Posterior cingulate gyrus (tissue), 11 donors: Measurements from ENCODE around the gene DEPDC4.

Experiments
- DNase-seq, 10 donors: peaks; one replicate each; pipeline versions ENCODE4 v3.0.0 to v3.0.0-alpha.2; 2020 to 2021; ENCODE audit warnings: mixed read lengths in 3 of 10
- intact Hi-C: fragments of 100-400 bp; cut with DNase I; formaldehyde crosslinking; loops from one replicate; pipeline ENCODE4 v1.15.1; 2023

DEPDC4 gene

DNA sequence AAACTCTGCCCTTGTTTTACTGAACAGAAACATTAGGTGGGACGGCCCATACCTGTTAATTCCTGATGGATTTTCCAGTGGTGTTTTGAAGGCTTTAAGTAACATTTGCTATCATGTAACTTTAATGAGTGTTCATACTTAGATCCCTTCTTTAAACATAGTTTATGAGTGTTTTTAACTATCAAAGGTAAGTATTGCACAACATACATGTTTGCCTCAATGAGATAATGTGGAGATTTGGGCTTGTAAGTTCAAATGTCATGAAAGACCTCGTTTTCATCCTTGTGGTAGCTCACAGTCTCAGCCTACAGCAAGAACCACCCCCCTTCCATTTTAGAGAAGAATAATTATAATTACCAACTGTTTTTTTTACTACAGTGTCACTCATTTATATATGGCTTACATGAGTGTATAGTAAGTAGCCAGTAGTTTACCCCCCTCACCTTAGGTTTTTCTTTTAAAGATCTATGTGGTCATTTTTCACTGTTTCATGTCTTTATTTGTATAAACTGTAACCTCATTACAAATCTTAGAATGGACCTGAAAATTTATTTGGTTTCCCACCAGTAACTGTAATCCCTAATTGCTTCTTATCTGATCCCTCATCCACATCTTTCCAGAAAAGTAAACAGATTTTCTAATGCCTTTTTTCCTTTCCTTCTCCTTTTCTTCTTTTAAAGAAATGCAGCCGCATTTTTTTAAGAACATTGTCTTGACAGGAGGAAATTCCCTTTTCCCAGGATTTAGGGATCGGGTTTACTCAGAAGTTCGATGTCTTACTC, 47.4 kb downstream of the DEPDC4 start:
- DNase-seq, result no peak
- intact Hi-C loops, result no loop called here

DNA sequence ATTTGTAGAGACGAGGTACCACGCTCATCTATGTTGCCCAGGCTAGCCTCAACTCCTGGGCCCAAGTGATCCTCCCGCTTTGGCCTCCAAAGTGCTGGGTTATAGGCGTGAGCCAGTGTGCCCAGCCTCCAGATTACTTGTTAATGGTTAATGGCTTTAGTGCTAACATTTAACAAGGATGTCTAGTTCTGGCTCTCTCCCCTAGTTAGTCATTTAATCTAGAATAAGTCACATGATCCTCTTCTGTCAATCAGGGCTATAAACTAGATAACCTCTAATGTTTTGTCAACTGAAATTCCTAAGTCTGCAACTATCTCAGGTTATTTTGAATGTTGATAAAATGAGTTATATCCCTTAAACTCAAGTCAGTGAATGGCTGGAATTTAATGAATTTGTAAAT, 50.5 kb downstream of the DEPDC4 start:
- no peak for DNase-seq
- intact Hi-C loops, result no loop called here

DNA sequence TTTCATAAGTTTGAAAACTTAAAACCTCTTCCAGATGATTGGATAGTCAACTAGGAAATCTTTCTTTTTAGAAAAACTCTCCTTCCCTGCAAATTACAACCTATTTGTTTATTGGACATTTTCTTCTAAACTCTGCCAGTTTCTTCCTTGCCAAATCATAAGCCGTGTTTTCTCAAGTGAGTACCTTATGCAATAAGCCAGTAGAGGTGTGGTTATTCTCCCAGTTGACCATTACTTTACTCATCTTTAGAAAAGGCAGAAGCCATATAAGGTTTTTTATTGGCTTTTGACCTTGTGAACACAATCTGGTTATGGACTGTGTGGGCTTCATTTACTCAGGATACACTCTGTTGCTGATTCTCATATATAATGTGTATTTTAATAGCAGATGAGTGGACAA, 51.7 kb downstream of the DEPDC4 start:
- intact Hi-C loops, result no loop called here
- DNase-seq, result no peak

DNA sequence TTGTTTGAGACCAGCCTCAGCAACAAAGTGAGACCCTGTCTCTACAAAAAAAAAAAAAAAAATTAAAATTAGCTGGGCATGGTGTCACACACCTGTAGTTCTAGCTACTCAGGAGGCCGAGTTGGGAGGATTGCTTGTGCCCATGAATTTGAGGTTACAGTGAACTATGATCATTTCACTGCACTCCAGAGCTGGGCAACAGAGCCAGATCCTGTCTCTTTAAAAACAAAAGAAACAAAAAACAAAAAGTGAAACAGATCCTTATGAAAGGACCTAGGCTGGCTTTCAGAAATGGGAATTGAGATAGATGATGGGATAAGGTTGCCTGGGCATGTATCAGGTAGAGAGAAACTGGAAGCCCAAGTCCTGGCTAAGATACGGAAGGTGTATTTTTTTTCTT, 52.4 kb downstream of the DEPDC4 start:
- intact Hi-C loops, result no loop called here
- no peak for DNase-seq

DNA sequence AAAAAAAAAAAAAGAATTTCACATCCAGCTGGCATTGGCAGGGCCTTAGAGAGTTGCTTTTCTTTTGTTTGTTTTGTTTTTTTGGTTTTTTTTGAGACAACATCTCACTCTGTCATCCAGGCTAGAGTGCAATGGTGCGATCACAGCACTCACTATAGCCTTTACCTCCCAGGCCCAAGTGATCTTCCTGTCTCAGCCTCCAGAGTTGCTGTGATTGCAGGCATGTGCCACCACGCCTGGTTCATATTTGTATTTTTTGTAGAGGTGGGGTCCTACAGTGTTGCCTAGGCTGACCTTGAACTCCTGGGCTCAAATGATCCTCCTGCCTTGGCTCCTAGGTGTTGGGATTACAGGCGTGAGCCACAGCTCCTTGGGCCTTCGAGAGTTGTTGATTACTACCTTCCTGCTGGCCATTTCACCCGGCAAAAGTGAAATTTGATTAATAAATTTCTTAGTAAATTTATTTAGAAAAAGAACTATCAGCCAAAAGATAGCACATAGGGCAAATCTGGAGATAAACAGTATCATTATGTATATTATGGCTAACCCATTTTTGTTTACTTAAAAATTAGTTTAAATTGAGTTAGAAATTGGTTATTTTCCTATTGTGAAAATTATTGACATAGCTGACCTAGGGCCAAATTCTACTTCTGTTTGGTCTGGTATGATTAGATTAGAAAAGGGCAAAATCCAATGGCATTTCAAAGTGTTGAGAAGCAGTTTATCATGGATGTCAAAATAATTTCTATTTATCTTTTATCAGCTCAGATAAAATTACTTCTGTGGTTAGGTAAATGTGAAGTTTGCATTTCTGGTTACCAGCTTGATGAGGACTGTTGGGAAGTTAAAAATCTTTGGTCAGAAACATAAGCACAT, 53.6 kb downstream of the DEPDC4 start:
- no peak for DNase-seq
- intact Hi-C loops, result no loop called here

DNA sequence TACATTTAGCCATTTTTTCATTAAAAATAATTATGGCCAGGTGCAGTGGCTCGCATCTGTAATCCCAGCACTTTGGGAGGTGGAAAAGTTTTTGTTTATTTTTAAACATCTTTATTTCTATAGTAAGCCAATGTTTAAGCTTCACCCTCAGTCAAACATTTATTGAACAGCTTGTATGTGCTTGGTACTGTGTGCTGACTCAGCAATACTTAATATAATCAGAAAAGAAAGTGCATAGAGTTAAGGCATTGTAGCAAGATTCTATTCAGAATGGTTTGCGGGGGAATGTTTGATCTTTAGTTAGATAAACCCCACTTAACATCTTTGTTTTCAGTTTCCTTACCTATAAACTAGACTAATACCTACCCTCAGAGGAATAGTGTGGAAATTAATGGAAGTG, 55.2 kb downstream of the DEPDC4 start:
- intact Hi-C loops, result no loop called here
- DNase-seq, result no peak

DNA sequence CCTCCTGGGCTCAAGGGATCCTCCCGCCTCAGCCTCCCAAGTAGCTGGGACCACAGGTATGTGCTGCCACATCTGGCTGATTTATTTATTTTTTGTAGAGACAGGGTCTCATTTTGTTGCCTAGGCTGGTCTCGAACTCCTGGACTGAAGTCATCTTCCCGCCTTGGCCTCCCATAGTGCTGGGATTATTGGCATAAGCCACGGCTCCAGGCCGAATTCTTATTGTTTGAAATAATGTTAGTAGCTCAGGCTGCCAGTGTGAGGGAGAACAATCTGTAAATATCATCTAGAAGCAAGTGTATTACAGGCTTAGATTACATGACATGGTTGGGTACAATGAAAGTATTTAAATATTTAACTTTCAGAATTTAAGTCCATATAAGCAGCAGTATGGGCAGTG, 58.0 kb downstream of the DEPDC4 start:
- intact Hi-C loops, result no loop called here
- no peak for DNase-seq

DNA sequence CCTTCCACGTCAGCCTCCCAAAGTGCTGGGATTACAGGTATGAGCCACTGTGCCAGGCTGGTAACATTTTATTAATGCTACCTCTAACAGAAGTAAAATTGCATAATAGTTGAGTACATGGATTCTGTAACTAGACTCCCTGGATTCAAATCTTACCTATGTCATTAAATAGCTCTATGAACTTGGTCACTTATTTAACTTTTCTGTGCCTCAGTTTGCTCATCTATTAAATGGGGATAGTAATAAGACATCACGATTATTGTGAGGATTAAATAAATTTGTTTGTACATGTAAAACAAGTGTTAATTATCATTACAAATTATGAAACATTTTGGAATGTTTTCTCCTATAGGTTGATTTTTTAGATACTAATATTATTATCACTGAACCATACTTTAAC, 59.6 kb downstream of the DEPDC4 start:
- intact Hi-C loops, result no loop called here

DNA sequence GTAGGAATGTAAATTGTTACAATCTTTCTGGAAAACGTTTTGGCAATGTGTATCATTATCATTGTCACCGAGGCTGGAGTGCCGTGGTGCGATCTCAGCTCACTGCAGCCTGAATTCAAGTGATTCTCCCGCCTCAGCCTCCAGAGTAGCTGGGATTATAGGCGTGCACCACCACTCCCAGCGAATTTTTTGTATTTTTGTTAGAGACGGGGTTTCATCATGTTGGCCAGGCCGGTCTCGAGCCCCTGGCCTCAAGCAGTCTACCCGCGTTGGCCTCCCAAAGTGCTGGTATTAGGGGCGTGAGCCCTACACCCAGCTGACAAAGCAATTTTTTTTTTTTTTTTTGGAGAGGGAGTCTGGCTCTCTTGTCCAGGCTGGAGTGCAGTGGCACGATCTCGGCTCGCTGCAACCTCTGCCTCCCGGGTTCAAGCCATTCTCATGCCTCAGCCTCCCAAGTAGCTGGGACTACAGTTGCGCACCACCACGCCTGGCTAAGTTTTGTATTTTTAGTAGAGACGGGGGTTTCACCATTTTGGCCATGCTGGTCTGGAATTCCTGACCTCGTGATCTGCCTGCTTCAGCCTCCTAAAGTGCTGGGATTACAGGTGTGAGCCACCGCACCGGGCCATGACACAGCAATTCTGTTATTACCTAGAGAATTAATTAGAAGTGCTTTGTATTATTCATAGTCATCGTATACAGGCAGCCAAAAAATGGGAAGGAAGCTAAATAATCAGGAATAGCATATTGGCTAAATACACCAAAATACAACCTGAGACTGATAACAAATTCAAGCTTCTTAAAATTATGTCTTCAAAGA, 65.1 kb downstream of the DEPDC4 start:
- intact Hi-C loops, result no loop called here
- no peak for DNase-seq

More for the DNA sequence above, 59.6 kb downstream of the DEPDC4 start:
- no peak for DNase-seq

DNA sequence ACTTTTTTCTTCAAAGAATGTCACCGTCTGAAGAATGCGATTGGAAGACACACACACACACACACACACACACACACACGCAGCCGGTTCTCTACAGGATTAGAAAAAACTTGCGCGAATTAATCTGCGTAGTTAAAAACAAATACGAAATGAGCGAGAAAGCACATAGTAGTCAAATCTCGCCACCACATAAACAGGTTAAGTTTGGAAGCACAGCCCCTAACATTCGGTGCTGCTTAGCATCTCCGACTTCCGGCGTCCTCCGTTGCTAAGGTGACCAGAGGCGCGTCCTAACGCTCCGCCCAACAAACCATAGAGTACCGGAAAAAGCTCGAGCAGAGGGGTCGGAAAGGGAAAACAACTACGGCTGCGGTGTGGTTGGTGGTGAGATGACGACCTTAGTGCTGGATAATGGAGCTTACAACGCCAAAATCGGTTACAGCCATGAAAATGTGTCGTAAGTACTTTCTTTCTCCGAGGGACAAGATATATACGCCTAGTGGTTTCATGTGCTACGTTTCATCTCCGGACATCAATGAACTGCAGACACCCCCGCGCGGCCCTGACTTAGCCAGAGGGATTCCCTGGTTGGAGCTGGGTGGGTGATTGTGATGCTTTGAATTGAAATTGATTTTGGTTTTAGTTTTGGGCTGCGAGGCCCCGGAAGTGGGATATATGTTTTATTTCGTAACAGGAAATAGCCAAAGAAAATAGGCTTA, 66.3 kb downstream of the DEPDC4 start, which contains the start of gene ACTR6:
ACTR6 (plus strand) TSS at position 353 of the 719 bp plus-strand sequence; CDS start at position 390, 37 bp downstream.
- intact Hi-C loops, result loop anchor here (1.0 kb wide), 1 partner anchor 58 kb away; the partner anchor contains the start of gene BLTP3B
- peak; percentile 86 to 99 (median 94) for DNase-seq

DNA sequence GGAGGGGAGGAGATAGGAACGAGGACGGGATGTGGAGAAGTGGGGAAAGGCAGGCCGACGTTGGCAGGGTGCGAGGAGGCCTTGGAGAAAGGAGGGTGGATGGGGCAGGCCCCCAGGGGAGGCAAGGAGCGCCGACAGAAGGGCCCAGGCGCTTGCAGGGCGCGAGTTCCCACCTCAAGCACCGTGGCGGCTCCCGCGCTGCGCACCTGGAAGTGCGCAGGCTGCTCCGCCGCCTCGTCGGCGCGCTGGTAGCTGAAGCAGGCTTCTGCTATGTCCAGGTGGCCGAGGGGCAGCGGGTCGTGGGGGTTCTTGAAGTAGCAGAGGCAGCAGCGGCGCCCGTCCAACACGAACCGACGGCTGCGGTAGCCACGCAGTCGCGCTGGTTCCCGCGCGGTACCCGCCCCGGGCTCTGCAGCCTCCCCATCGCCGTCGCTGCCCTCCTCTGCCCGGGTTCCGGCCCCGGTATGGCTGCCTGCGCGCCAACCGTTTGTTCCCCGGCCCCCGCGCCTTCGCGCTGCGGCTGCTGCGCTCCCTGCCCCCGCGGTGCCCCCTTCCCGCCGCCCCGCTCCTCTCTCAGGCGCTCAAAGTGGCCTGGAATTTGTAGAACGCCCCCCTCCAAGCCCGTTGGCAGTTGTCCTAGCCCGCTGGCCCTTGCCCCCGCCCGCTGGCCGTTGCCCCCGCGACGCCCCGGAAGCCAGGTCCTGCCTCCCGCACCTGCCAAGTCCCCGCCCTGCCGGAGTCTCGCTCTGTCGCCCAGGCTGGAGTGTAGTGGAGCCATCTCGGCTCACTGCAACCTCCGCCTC, 67.3 kb downstream of the DEPDC4 start:
- intact Hi-C loops, result loop anchor here (1.0 kb wide), 1 partner anchor 57 kb away; the partner anchor contains the start of gene BLTP3B

DNA sequence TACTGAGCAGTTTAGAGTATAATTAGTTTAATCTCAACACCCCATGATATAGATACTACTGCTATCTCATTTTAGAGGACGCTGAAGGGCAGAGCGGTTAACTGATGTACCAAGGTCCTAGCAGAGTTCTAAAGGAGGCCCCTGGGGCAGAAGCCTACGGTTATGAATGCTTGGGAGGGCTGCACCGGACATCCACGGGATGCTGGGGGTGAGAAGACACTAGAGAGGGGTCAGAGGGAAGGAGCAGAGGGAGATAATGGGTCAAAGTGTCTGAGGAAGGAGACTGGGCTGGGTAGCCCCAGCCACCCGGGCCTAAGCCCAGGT, 67.9 kb downstream of the DEPDC4 start:
- DNase-seq, result no peak
- intact Hi-C loops, result no loop called here

More for the DNA sequence above, 67.3 kb downstream of the DEPDC4 start:
- DNase-seq, result peak in 7 of 10 donors; percentile 18 to 89 (median 43)

DNA sequence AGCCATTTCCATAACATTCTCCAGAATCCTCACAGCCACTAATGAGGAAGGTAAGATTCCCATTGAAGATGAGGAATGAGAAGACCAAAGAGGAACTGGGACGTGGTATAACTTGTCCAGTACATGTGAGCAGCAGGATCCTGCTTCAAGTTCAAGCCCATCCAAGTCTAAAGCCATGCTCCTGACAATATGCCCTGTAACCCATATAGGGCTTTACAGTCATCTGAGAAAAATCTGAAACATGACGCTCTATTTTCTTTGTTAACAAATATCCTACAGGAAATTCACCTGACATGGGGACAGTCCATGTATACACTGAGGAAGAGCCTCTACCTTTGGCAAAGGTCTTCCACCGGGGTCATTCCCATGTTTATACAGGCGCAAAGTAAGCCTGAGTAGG, 69.4 kb downstream of the DEPDC4 start:
- DNase-seq, result no peak
- intact Hi-C loops, result no loop called here

DNA sequence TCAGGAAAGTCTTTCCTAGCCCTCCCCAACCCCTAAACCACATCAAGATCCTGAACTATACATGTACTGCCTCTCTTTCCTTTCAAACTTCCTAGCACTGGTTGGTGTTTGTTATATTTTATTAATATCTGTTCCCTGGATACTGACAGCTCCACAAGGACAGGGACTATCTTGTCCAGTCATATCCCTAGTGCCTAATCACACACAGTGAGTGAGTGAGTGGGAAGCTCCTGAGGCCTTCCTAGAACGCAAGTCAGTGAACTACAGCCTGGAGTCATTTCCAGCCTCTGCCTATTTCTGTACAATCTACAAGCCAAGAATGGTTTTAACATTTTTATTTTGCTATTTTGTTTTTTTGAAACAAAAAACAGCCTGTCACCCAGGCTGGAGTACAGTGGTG, 73.8 kb downstream of the DEPDC4 start:
- intact Hi-C loops, result no loop called here
- no peak for DNase-seq
